IPS-18a (cell line): ENCODE measurements around the gene TMCO4.

Source experiments
- H3K27ac ChIP-seq: one replicate; pipeline ENCODE4 v1.5.1; 2013; ENCODE audit warnings: low read length
- H3K27me3 ChIP-seq: one replicate; pipeline ENCODE4 v1.6.1; 2013; ENCODE audit warnings: mild to moderate bottlenecking, low read length; ENCODE audit not compliant: control insufficient read depth, insufficient read depth
- H3K36me3 ChIP-seq: one replicate; pipeline ENCODE4 v1.6.1; 2013; ENCODE audit warnings: low read depth, low read length; ENCODE audit not compliant: control insufficient read depth
- H3K4me1 ChIP-seq: one replicate; pipeline ENCODE4 v1.6.1; 2013; ENCODE audit warnings: low read depth, low read length; ENCODE audit not compliant: control insufficient read depth
- H3K4me3 ChIP-seq: one replicate; pipeline ENCODE4 v1.5.1; 2013; ENCODE audit warnings: low read length
- H3K9ac ChIP-seq: one replicate; pipeline ENCODE4 v1.6.1; 2013; ENCODE audit warnings: mild to moderate bottlenecking, low read length, moderate library complexity
- H3K9me3 ChIP-seq: one replicate; pipeline ENCODE4 v1.6.1; 2013; ENCODE audit warnings: low read depth, low read length; ENCODE audit not compliant: control insufficient read depth

TMCO4 gene

GRCh38 chr1:19676438-19676922 is 123.2 kb downstream of the TMCO4 start:
- H3K27me3 ChIP-seq, result peaks cover 7% of the 10 kb centered on the region
- no peaks in the 10 kb centered on the region for H3K4me1 ChIP-seq
- no peaks in the 10 kb centered on the region for H3K9me3 ChIP-seq
- H3K36me3 ChIP-seq, result no peaks in the 10 kb centered on the region
- no peak overlapping the region for H3K27ac ChIP-seq
- H3K9ac ChIP-seq, result no peak overlapping the region
- H3K4me3 ChIP-seq, result no peak overlapping the region

DNA sequence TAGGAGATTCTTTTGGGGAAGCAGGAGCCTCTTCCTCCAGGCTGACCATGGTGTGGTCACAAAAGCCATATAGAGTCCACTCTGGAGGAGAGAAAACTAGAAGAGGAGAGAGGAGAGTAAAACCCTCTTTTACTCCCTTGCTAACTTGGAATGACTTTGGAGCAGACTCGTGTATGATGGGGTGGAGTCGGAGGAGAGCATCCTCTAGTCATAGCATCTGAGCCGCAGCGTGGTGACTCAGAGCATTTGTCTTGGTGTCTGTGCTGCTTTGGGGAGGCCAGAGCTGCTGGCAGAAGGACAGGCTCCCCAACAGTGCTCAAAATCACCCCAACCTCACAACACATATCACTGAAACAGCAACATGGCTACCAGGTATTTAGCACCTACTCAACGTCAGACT is 123.9 kb downstream of the TMCO4 start:
- H3K9me3 ChIP-seq, result no peaks in the 10 kb centered on the region
- H3K27me3 ChIP-seq, result peaks cover 7% of the 10 kb centered on the region
- no peak overlapping the region for H3K4me3 ChIP-seq
- H3K36me3 ChIP-seq, result no peaks in the 10 kb centered on the region
- H3K27ac ChIP-seq, result no peak overlapping the region
- H3K4me1 ChIP-seq, result no peaks in the 10 kb centered on the region
- no peak overlapping the region for H3K9ac ChIP-seq

DNA sequence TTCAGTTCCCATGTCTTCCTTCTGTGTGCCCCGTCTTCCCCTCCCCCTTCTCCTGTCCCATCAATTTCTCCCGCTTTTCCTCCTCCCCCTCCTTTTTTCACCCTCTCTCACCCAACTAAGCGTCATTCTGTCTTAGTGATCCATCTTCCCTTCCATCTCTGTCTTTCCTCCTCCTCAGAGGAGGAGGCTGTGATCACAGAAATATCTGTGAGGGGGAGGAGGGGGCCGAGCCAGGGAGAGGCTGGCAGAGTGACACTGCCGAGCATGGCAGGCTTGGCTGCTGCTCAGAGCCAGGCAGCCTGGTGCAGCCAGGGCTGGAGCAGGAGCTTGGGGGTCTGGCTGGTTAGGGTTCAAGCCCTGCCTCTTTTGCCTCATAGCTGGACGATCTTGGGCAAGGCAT is 127.5 kb downstream of the TMCO4 start:
- Histone ChIP-seq H3K27ac (no peak overlapping the region), H3K9me3 (no peaks in the 10 kb centered on the region), H3K36me3 (no peaks in the 10 kb centered on the region), H3K4me3 (no peak overlapping the region), H3K9ac (no peak overlapping the region), H3K4me1 (no peaks in the 10 kb centered on the region), H3K27me3 (peaks cover 16% of the 10 kb centered on the region)

- Histone ChIP-seq H3K9me3 (no peaks in the 10 kb centered on the region), H3K4me3 (no peak overlapping the region), H3K9ac (no peak overlapping the region), H3K36me3 (no peaks in the 10 kb centered on the region), H3K27me3 (peaks cover 31% of the 10 kb centered on the region), H3K4me1 (no peaks in the 10 kb centered on the region), H3K27ac (no peak overlapping the region)
Measured at GRCh38 chr1:19670787-19671186, 128.9 kb downstream of the TMCO4 start.

- Histone ChIP-seq H3K4me1 (no peaks in the 10 kb centered on the region), H3K27ac (no peak overlapping the region), H3K9me3 (no peaks in the 10 kb centered on the region), H3K36me3 (no peaks in the 10 kb centered on the region), H3K4me3 (no peak overlapping the region), H3K9ac (no peak overlapping the region), H3K27me3 (peaks cover 42% of the 10 kb centered on the region)
Measured at GRCh38 chr1:19668888-19669287, 130.8 kb downstream of the TMCO4 start.

- Histone ChIP-seq H3K27ac (no peak overlapping the region), H3K4me3 (peak overlapping the region; percentile 32), H3K27me3 (peaks cover 55% of the 10 kb centered on the region), H3K4me1 (no peaks in the 10 kb centered on the region), H3K9ac (no peak overlapping the region), H3K36me3 (no peaks in the 10 kb centered on the region), H3K9me3 (no peaks in the 10 kb centered on the region)
Measured at GRCh38 chr1:19665496-19666465, 133.9 kb downstream of the TMCO4 start.

GRCh38 chr1:19665186-19665495 is 134.6 kb downstream of the TMCO4 start:
- Histone ChIP-seq H3K36me3 (no peaks in the 10 kb centered on the region), H3K4me1 (no peaks in the 10 kb centered on the region), H3K27ac (no peak overlapping the region), H3K4me3 (peak overlapping the region; percentile 32), H3K9me3 (no peaks in the 10 kb centered on the region), H3K27me3 (peaks cover 55% of the 10 kb centered on the region), H3K9ac (no peak overlapping the region)

GRCh38 chr1:19664453-19665185 is 135.1 kb downstream of the TMCO4 start, which contains the start of gene HTR6:
Gene HTR6, plus strand, starts transcription at chr1:19664875. Its CDS starts 879 bp downstream, at chr1:19665754.
- H3K4me3 ChIP-seq, result peak within 1 kb of the TSS; percentile 32
- H3K9ac ChIP-seq, result no peak within 1 kb of the TSS
- peaks cover 55% of the 10 kb centered on the region for H3K27me3 ChIP-seq
- no peaks in the 10 kb centered on the region for H3K9me3 ChIP-seq
- no peaks in the 10 kb centered on the region for H3K36me3 ChIP-seq
- H3K4me1 ChIP-seq, result no peaks in the 10 kb centered on the region
- no peak within 1 kb of the TSS for H3K27ac ChIP-seq

DNA sequence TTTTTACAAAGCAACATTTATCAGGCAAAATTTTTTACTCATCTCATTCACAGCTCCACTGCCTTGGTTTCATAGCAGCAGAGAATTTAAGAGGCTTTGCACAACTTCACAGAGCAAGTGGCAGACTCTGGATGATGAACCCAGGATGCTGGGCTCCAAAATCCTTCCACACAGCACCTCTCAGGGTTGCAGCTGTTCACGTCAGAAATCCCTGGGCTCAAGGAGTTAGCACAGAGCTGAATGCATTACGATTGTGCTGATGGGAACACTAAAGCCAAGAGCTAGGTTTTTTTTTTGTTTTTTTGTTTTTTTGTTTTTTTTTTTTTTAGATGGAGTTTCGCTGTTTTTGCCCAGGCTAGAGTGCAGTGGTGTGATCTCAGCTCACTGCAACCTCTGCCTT is 137.4 kb downstream of the TMCO4 start:
- Histone ChIP-seq H3K9ac (no peak overlapping the region), H3K27ac (no peak overlapping the region), H3K4me1 (no peaks in the 10 kb centered on the region), H3K4me3 (no peak overlapping the region), H3K36me3 (no peaks in the 10 kb centered on the region), H3K9me3 (no peaks in the 10 kb centered on the region), H3K27me3 (peaks cover 46% of the 10 kb centered on the region)

DNA sequence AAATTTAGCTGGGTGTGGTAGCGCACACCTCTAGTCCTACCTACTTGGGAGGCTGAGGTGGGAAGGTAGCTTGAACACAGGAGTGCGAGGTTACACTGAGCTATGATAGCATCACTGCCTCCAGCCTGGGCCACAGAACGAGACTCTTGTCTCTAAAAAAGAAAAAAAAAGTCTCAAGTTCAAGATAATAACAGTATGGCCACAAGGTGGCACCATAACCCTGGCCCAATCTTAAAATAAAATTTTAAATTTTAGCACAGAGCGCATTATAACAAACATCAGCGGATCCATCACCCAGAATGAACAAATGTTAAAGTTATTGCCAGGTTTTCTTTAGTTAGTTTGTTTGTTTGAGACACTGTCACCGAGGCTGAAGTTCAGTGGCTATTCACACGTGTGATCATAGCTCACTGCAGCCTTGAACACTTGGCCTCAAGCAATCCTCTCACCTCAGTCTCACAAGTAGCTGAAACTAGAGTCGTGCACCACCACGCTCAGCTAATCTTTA is 137.9 kb downstream of the TMCO4 start:
- H3K27ac ChIP-seq, result no peak overlapping the region
- H3K4me3 ChIP-seq, result no peak overlapping the region
- no peaks in the 10 kb centered on the region for H3K36me3 ChIP-seq
- no peaks in the 10 kb centered on the region for H3K9me3 ChIP-seq
- H3K27me3 ChIP-seq, result peaks cover 41% of the 10 kb centered on the region
- H3K4me1 ChIP-seq, result no peaks in the 10 kb centered on the region
- no peak overlapping the region for H3K9ac ChIP-seq

DNA sequence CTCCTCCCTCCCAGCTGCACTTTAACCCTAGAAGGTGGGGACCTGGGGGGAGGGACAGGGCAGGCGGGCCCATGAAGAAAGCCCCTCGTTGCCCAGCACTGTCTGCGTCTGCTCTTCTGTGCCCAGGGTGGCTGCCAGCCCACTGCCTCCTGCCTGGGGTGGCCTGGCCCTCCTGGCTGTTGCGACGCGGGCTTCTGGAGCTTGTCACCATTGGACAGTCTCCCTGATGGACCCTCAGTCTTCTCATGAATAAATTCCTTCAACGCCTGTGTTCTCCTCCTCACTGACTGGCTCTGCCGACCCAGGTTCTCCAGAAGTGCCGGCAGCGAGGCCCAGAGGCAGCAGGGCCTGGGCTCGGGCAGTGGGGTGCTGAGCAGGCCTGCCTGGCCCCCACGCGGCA is 141.5 kb downstream of the TMCO4 start:
- H3K27me3 ChIP-seq, result peaks cover 5% of the 10 kb centered on the region
- H3K4me3 ChIP-seq, result no peak overlapping the region
- no peak overlapping the region for H3K9ac ChIP-seq
- H3K27ac ChIP-seq, result no peak overlapping the region
- no peaks in the 10 kb centered on the region for H3K36me3 ChIP-seq
- peaks cover 5% of the 10 kb centered on the region for H3K4me1 ChIP-seq
- H3K9me3 ChIP-seq, result no peaks in the 10 kb centered on the region
